Upper lobe of left lung (tissue), 6 donors: Measurements from ENCODE around the gene LTBP1. TPM values are rescaled to one million over a fixed set of nuclear protein-coding genes. Genes with fewer than 3 reads are reported as not detected.
A peak's percentile ranks its signal among the peaks of the same experiment; 100 is the strongest.

ENCODE experiments used
- ATAC-seq, 2 donors: fragments of 200-7000 bp; cut with Tn5 transposase; one replicate each; pipeline ENCODE4 v1.9.1; 2022; ENCODE audit warnings: mild to moderate bottlenecking in 2 of 2, moderate library complexity in 2 of 2; ENCODE audit not compliant: low FRiP score in 2 of 2
- DNase-seq, 2 donors: peaks; one replicate each; pipeline ENCODE4 v3.0.0-alpha.2; 2019 to 2020
- H3K27ac ChIP-seq, 4 donors: fragments of 200-600 bp; sonication (generic); one replicate each; pipeline ENCODE4 v1.5.1; 2016 to 2019
- H3K27me3 ChIP-seq, 4 donors: fragments of 200-600 bp; sonication (generic); one replicate each; pipeline ENCODE4 v1.5.1; 2017 to 2019
- H3K36me3 ChIP-seq, 4 donors: fragments of 200-600 bp; sonication (generic); one replicate each; pipeline ENCODE4 v1.5.1; 2016 to 2019
- H3K4me1 ChIP-seq, 4 donors: fragments of 200-600 bp; sonication (generic); one replicate each; pipeline ENCODE4 v1.5.1; 2018 to 2019
- H3K4me3 ChIP-seq, 4 donors: fragments of 200-600 bp; sonication (generic); one replicate each; pipeline ENCODE4 v1.5.1; 2017 to 2019; ENCODE audit warnings: mild to moderate bottlenecking in 2 of 4, moderate library complexity in 1 of 4
- H3K9me3 ChIP-seq, 4 donors: fragments of 200-600 bp; sonication (generic); one replicate each; pipeline ENCODE4 v1.5.1; 2018 to 2019
- EP300 ChIP-seq, 4 donors: sonication (generic); formaldehyde crosslinking; IDR thresholded peaks; one replicate each; pipeline ENCODE4 v1.5.1; 2017; ENCODE audit warnings: antibody characterized with exemption in 4 of 4, control low read depth in 2 of 4
- POLR2A ChIP-seq, 4 donors: fragments of 450-650 bp; IDR thresholded peaks; one replicate each; pipeline ENCODE4 v1.5.1; 2016 to 2017; ENCODE audit warnings: antibody characterized with exemption in 4 of 4, mild to moderate bottlenecking in 2 of 4
- POLR2AphosphoS5 ChIP-seq, 2 donors: sonication (generic); formaldehyde crosslinking; IDR thresholded peaks; one replicate each; pipeline ENCODE4 v1.5.1; 2017; ENCODE audit warnings: antibody characterized with exemption in 2 of 2
- WGBS, 2 donors: methylation state at CpG; one replicate each; pipeline ENCODE4 v1.1.5; 2017 to 2018; 5-methylcytosine and 5-hydroxymethylcytosine counted together
- total RNA-seq, 6 donors: library from RNA; depleted of rRNA in 4 of 6; stranded (reverse); fragments of >200 nt in 4 of 6; gene quantifications; one replicate each; pipeline versions ENCODE4 v1.1.0 to v1.2.1, GENCODE V29; 2016 to 2021
- TF ChIP-seq, protein P1 (sequence below), 6 experiments: fragments of 450-650 bp in 4 of 6; fragments of 200-600 bp in 2 of 6; sonication (generic) in 2 of 6; IDR thresholded peaks; one replicate each; pipeline ENCODE4 v1.5.1; 2016 to 2019; ENCODE audit warnings: antibody characterized with exemption in 6 of 6
- donor health status: DM: no; HTN: no; CAD: no; lungs with moderate emphysema.
- donor health status: DM: no; HTN: yes; CAD: no; lungs with severe emphysema.

LTBP1 gene
- 10 to 100 TPM; 11.5 to 45.0 (median 27.1) TPM for total RNA-seq

DNA sequence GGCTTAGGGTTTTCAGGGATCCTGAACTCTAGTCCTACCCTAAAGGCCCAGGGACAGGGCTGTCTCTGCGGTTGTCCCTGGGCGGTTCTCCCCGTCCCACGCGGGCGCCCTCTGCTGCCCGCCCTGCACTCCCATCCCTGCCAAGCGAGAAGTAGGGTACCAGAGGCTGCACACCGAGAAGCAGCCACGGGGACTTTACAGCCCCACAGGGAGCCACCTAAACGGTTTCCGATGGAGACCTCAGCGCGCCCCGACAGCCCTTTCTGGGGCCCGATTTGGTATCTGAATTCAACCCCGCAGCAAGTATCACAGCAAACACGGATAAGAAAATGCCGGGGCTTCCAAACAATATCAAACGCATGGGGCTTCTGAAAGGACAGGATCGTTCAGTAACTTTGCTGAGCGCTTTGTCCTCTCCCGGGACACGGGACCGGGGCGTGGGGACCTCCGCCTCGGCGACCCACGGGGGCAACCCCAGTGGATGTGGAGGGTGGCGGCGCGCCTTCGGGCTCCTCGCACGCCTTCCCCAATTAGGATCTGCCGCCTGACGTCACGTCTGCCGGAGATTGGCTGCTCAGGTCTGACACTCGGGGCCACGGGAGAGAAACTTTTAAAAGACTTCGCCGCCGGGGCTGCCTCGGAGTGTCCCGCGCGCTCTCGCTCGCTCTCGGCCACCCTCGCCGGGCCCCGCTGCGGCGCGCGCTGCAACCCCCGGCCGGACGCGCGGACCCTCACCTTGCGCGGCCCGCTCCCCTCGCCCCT is at the start of gene LTBP1:
Gene LTBP1, plus strand, starts transcription at position 640 of the 762 bp plus-strand sequence. CDS start 372 bp downstream, outside the sequence.
- Histone ChIP-seq H3K27me3 (peaks cover 0 to 10% (median 4%) of the 10 kb centered on the region in 4 donors), H3K36me3 (no peaks in the 10 kb centered on the region), H3K4me3 (peak within 1 kb of the TSS; percentile 59 to 88 (median 82)), H3K9me3 (no peaks in the 10 kb centered on the region), H3K4me1 (peaks cover 0 to 17% (median 3%) of the 10 kb centered on the region in 4 donors), H3K27ac (peak within 1 kb of the TSS; percentile 57 to 86 (median 66))
- ATAC-seq (peak; percentile 86 to 88), DNase-seq (peak; percentile 61 to 91)
- TF ChIP-seq, protein P1, sequence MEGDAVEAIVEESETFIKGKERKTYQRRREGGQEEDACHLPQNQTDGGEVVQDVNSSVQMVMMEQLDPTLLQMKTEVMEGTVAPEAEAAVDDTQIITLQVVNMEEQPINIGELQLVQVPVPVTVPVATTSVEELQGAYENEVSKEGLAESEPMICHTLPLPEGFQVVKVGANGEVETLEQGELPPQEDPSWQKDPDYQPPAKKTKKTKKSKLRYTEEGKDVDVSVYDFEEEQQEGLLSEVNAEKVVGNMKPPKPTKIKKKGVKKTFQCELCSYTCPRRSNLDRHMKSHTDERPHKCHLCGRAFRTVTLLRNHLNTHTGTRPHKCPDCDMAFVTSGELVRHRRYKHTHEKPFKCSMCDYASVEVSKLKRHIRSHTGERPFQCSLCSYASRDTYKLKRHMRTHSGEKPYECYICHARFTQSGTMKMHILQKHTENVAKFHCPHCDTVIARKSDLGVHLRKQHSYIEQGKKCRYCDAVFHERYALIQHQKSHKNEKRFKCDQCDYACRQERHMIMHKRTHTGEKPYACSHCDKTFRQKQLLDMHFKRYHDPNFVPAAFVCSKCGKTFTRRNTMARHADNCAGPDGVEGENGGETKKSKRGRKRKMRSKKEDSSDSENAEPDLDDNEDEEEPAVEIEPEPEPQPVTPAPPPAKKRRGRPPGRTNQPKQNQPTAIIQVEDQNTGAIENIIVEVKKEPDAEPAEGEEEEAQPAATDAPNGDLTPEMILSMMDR (IDR thresholded peaks at IDR 0.05) = peak; percentile 40 to 62 (median 54)
- no peak for TF ChIP-seq EP300 (IDR thresholded peaks at IDR 0.05)
- 1% methylated on average over 26 to 30 of the region's 68 CpGs for WGBS, 2 donors

GRCh38 chr2:32900246-32900973 is 46.3 kb upstream of the LTBP1 start:
- Histone ChIP-seq H3K4me1 (no peaks in the 10 kb centered on the region), H3K36me3 (no peaks in the 10 kb centered on the region), H3K27me3 (no peaks in the 10 kb centered on the region), H3K9me3 (peaks cover 0 to 5% (median 0%) of the 10 kb centered on the region in 4 donors), H3K4me3 (no peak overlapping the region), H3K27ac (no peak overlapping the region)
- 73 to 80% methylated on average over 12 of the region's 12 CpGs for WGBS, 2 donors
- TF ChIP-seq, protein P1 (IDR thresholded peaks at IDR 0.05) = no peak
- no peak for TF ChIP-seq EP300 (IDR thresholded peaks at IDR 0.05)
- TF ChIP-seq POLR2AphosphoS5 (IDR thresholded peaks at IDR 0.05) = no peak
- TF ChIP-seq POLR2A (IDR thresholded peaks at IDR 0.05) = no peak
- ATAC-seq = no peak
- no peak for DNase-seq

DNA sequence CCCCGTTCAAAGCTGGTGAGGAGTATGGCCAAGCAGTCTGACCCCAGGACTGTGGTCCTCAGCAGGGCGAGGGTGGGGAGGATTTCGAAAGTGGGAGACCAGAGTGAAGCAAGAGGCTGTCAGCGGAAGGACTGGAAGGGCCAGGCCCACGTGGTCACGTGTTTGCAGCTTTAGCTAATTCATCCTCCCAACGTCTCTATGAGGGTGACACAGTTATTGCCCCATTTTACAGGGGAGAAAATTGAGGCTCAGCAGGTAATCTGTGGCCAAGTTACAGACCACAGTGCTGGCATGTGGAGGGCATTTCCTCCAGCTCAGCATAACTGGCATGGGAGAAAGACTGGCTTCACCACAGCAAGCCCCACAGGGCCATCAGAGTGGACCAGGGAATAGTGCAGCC is 45.4 kb upstream of the LTBP1 start:
- no peak for DNase-seq
- Histone ChIP-seq H3K27me3 (no peaks in the 10 kb centered on the region), H3K4me1 (no peaks in the 10 kb centered on the region), H3K9me3 (peaks cover 0 to 5% (median 0%) of the 10 kb centered on the region in 4 donors), H3K27ac (no peak overlapping the region), H3K4me3 (no peak overlapping the region), H3K36me3 (no peaks in the 10 kb centered on the region)
- 80 to 87% methylated on average over 7 of the region's 7 CpGs for WGBS, 2 donors
- ATAC-seq = no peak
- TF ChIP-seq POLR2AphosphoS5 (IDR thresholded peaks at IDR 0.05) (no peak), POLR2A (IDR thresholded peaks at IDR 0.05) (no peak), EP300 (IDR thresholded peaks at IDR 0.05) (no peak)
- TF ChIP-seq, protein P1 (IDR thresholded peaks at IDR 0.05) = no peak

GRCh38 chr2:32902174-32902573 is 44.6 kb upstream of the LTBP1 start:
- 47 to 96% methylated on average over 1 of the region's 1 CpG for WGBS, 2 donors
- TF ChIP-seq POLR2A (IDR thresholded peaks at IDR 0.05) (no peak), POLR2AphosphoS5 (IDR thresholded peaks at IDR 0.05) (no peak), EP300 (IDR thresholded peaks at IDR 0.05) (no peak)
- TF ChIP-seq, protein P1 (IDR thresholded peaks at IDR 0.05) = no peak
- Histone ChIP-seq H3K36me3 (no peaks in the 10 kb centered on the region), H3K4me1 (no peaks in the 10 kb centered on the region), H3K27ac (no peak overlapping the region), H3K9me3 (peaks cover 0 to 2% (median 0%) of the 10 kb centered on the region in 4 donors), H3K4me3 (no peak overlapping the region), H3K27me3 (no peaks in the 10 kb centered on the region)
- ATAC-seq (no peak), DNase-seq (no peak)
